NT2/D1 (cell line): ENCODE data around the gene ADA.

ENCODE experiments used
- DNase-seq: peaks from one replicate; pipeline ENCODE4 v3.0.0-alpha.2; 2011; ENCODE audit warnings: low read depth, low spot score
- H3K27me3 ChIP-seq: 2 replicates; pipeline ENCODE4 v1.6.0; 2011; ENCODE audit warnings: mild to moderate bottlenecking; ENCODE audit not compliant: insufficient read length, insufficient read depth
- H3K36me3 ChIP-seq: 2 replicates; pipeline ENCODE4 v1.6.1; 2011; ENCODE audit warnings: mild to moderate bottlenecking, low read length, mixed read lengths; ENCODE audit not compliant: insufficient read depth, insufficient read length
- H3K4me1 ChIP-seq: 2 replicates; pipeline ENCODE4 v1.5.1; 2011; ENCODE audit not compliant: insufficient read depth, insufficient read length
- H3K4me3 ChIP-seq: 2 replicates; pipeline ENCODE4 v1.5.1; 2011; ENCODE audit warnings: low read depth; ENCODE audit not compliant: insufficient read length
- H3K9ac ChIP-seq: 2 replicates; pipeline ENCODE4 v1.6.0; 2011; ENCODE audit warnings: low read depth; ENCODE audit not compliant: insufficient read length
- H3K9me3 ChIP-seq: 2 replicates; pipeline ENCODE4 v1.5.1; 2011; ENCODE audit warnings: mild to moderate bottlenecking, low read length; ENCODE audit not compliant: insufficient read depth
- SUZ12 ChIP-seq: IDR thresholded peaks from 2 replicates; pipeline ENCODE4 v1.6.1; 2011; ENCODE audit not compliant: insufficient read length, insufficient read depth; ENCODE audit errors: extremely low read depth
- YY1 ChIP-seq: IDR thresholded peaks from 2 replicates; pipeline ENCODE4 v1.6.1; 2011; ENCODE audit not compliant: insufficient read length, insufficient read depth
- ZNF274 ChIP-seq: IDR thresholded peaks from 2 replicates; pipeline ENCODE4 v1.6.1; 2011; ENCODE audit warnings: mild to moderate bottlenecking, low read depth, low read length

Gene ADA

GRCh38 chr20:44609516-44610312, 41.8 kb downstream of the ADA start:
- Histone ChIP-seq H3K9me3 (no peaks in the 10 kb centered on the region), H3K4me3 (no peak overlapping the region), H3K4me1 (peaks cover 6% of the 10 kb centered on the region), H3K36me3 (peaks cover 13% of the 10 kb centered on the region), H3K27me3 (no peaks in the 10 kb centered on the region), H3K9ac (peak overlapping the region; percentile 38)
- TF ChIP-seq YY1 = no peak
- TF ChIP-seq ZNF274 = no peak
- no peak for TF ChIP-seq SUZ12
- peak; percentile 84 for DNase-seq

- peaks cover 6% of the 10 kb centered on the region for H3K36me3 ChIP-seq
- H3K9me3 ChIP-seq = no peaks in the 10 kb centered on the region
- no peak overlapping the region for H3K4me3 ChIP-seq
- no peaks in the 10 kb centered on the region for H3K4me1 ChIP-seq
- TF ChIP-seq ZNF274 (no peak), YY1 (no peak), SUZ12 (no peak)
- H3K9ac ChIP-seq = peak overlapping the region; percentile 38
- DNase-seq = no peak
- no peaks in the 10 kb centered on the region for H3K27me3 ChIP-seq
These were observed 42.4 kb downstream of the ADA start for GRCh38 chr20:44609006-44609515.

GRCh38 chr20:44606725-44607441, 44.6 kb downstream of the ADA start:
- no peaks in the 10 kb centered on the region for H3K27me3 ChIP-seq
- no peak for TF ChIP-seq SUZ12
- TF ChIP-seq YY1 = no peak
- TF ChIP-seq ZNF274 = no peak

GRCh38 chr20:44603327-44603726, 48.2 kb downstream of the ADA start:
- TF ChIP-seq SUZ12 (no peak), ZNF274 (no peak), YY1 (no peak)
- H3K4me1 ChIP-seq = peaks cover 11% of the 10 kb centered on the region
- no peaks in the 10 kb centered on the region for H3K9me3 ChIP-seq

More at GRCh38 chr20:44606725-44607441, 44.6 kb downstream of the ADA start:
- no peak overlapping the region for H3K9ac ChIP-seq
- DNase-seq = no peak
- no peaks in the 10 kb centered on the region for H3K9me3 ChIP-seq
- H3K4me1 ChIP-seq = peaks cover 1% of the 10 kb centered on the region
- H3K36me3 ChIP-seq = no peaks in the 10 kb centered on the region
- H3K4me3 ChIP-seq = no peak overlapping the region

GRCh38 chr20:44601801-44602204, 49.7 kb downstream of the ADA start:
- Histone ChIP-seq H3K9ac (no peak overlapping the region), H3K4me1 (peaks cover 12% of the 10 kb centered on the region)

More at GRCh38 chr20:44603327-44603726, 48.2 kb downstream of the ADA start:
- Histone ChIP-seq H3K9ac (no peak overlapping the region), H3K27me3 (no peaks in the 10 kb centered on the region), H3K4me3 (no peak overlapping the region), H3K36me3 (no peaks in the 10 kb centered on the region)
- DNase-seq = no peak

GRCh38 chr20:44601236-44601671, 50.2 kb downstream of the ADA start:
- Histone ChIP-seq H3K27me3 (no peaks in the 10 kb centered on the region), H3K4me3 (no peak overlapping the region), H3K9ac (no peak overlapping the region), H3K36me3 (no peaks in the 10 kb centered on the region), H3K9me3 (no peaks in the 10 kb centered on the region), H3K4me1 (peaks cover 15% of the 10 kb centered on the region)
- TF ChIP-seq YY1 = no peak
- no peak for TF ChIP-seq SUZ12
- TF ChIP-seq ZNF274 = no peak
- no peak for DNase-seq

More at GRCh38 chr20:44601801-44602204, 49.7 kb downstream of the ADA start:
- Histone ChIP-seq H3K9me3 (no peaks in the 10 kb centered on the region), H3K27me3 (no peaks in the 10 kb centered on the region), H3K36me3 (no peaks in the 10 kb centered on the region), H3K4me3 (no peak overlapping the region)
- no peak for DNase-seq
- TF ChIP-seq ZNF274 = no peak
- TF ChIP-seq SUZ12 = no peak
- TF ChIP-seq YY1 = no peak

GRCh38 chr20:44600758-44601201, 50.7 kb downstream of the ADA start:
- DNase-seq = no peak
- TF ChIP-seq YY1 (no peak), SUZ12 (no peak), ZNF274 (no peak)
- Histone ChIP-seq H3K9ac (no peak overlapping the region), H3K4me3 (no peak overlapping the region), H3K27me3 (no peaks in the 10 kb centered on the region), H3K36me3 (no peaks in the 10 kb centered on the region), H3K4me1 (peaks cover 19% of the 10 kb centered on the region), H3K9me3 (no peaks in the 10 kb centered on the region)
